Caco-2 (cell line): Measurements from ENCODE around the gene SLC16A2. TPM values are rescaled to one million over a fixed set of nuclear protein-coding genes. Genes with fewer than 3 reads are reported as not detected.
A peak's percentile ranks its signal among the peaks of the same experiment; 100 is the strongest.

Source experiments
- BruUV-seq: library from RNA; stranded (reverse); fragments of 400-500 nt; replicated peaks from 2 replicates; lab custom pipeline; 2021; lab: Mats Ljungman, UMichigan
- CTCF ChIA-PET: fragments of 300-600 bp; sonication (Branson Sonifier 250); formaldehyde crosslinking; loops from one replicate; lab custom pipeline; 2022; ENCODE audit warnings: antibody characterized with exemption; lab: Charles Lee
- POLR2A ChIA-PET: fragments of 300-600 bp; sonication (Branson Sonifier 250); formaldehyde crosslinking; loops from one replicate; lab custom pipeline; 2022; ENCODE audit warnings: antibody characterized with exemption; lab: Charles Lee
- DNase-seq, 2 experiments: peaks; one replicate each; pipeline versions ENCODE4 v3.0.0 to v3.0.0-alpha.2; 2020 to 2022
- H3K27me3 ChIP-seq: replicated peaks from 2 replicates; pipeline ENCODE4 v1.6.0; 2011; ENCODE audit warnings: low read length; ENCODE audit not compliant: control insufficient read depth, insufficient read depth
- H3K36me3 ChIP-seq: 2 replicates; pipeline ENCODE4 v1.5.1; 2011; ENCODE audit warnings: low read length; ENCODE audit not compliant: control insufficient read depth, insufficient read depth
- H3K4me1 ChIP-seq: fragments of 250-450 bp; sonication (Bioruptor Pico); 2 replicates; pipeline ENCODE4 v1.5.1; 2020; ENCODE audit warnings: mild to moderate bottlenecking
- H3K4me3 ChIP-seq: 2 replicates; pipeline ENCODE4 v1.5.1; 2011; ENCODE audit warnings: low read depth, mild to moderate bottlenecking, control low read depth, low read length
- H3K9me3 ChIP-seq: fragments of 250-450 bp; sonication (Bioruptor Pico); 2 replicates; pipeline ENCODE4 v1.5.1; 2020; ENCODE audit warnings: mild to moderate bottlenecking, moderate library complexity
- H3K27ac Mint-ChIP-seq: one replicate; pipeline ENCODE4 v1.8.0; 2022; ENCODE audit warnings: mixed read lengths; ENCODE audit not compliant: unreplicated experiment
- H3K27me3 Mint-ChIP-seq: one replicate; pipeline ENCODE4 v1.8.0; 2022; ENCODE audit warnings: mixed read lengths; ENCODE audit not compliant: insufficient read depth, unreplicated experiment
- H3K36me3 Mint-ChIP-seq: one replicate; pipeline ENCODE4 v1.8.0; 2022; ENCODE audit warnings: mild to moderate bottlenecking, mixed read lengths; ENCODE audit not compliant: insufficient read depth, unreplicated experiment
- H3K4me1 Mint-ChIP-seq: one replicate; pipeline ENCODE4 v1.8.0; 2022; ENCODE audit warnings: low read depth, mixed read lengths; ENCODE audit not compliant: unreplicated experiment
- H3K4me3 Mint-ChIP-seq: one replicate; pipeline ENCODE4 v1.8.0; 2022; ENCODE audit warnings: mild to moderate bottlenecking, moderate library complexity, mixed read lengths; ENCODE audit not compliant: unreplicated experiment
- H3K9me3 Mint-ChIP-seq: one replicate; pipeline ENCODE4 v1.8.0; 2022; ENCODE audit warnings: mixed read lengths; ENCODE audit not compliant: unreplicated experiment
- intact Hi-C: fragments of 100-400 bp; cut with micrococcal nuclease; formaldehyde crosslinking; loops from one replicate; pipeline ENCODE4 v1.10.0; 2022; ENCODE audit not compliant: unreplicated experiment
- total RNA-seq: library from RNA; stranded (reverse); gene quantifications from 2 replicates; pipeline ENCODE4 v1.2.3, GENCODE V29; 2022
- TF ChIP-seq, protein P1 (sequence below), 2 experiments: fragments of 200-600 bp in 1 of 2; IDR thresholded peaks; 1 replicate in 1 of 2; 2 replicates in 1 of 2; pipeline versions ENCODE4 v1.5.1 to v1.8.0; 2011 to 2022; ENCODE audit warnings: antibody characterized with exemption in 1 of 2, control low read depth in 1 of 2, inconsistent platforms in 1 of 2, low read depth in 1 of 2, low read length in 1 of 2, mild to moderate bottlenecking in 1 of 2, moderate library complexity in 1 of 2; ENCODE audit not compliant: insufficient read depth in 1 of 2, severe bottlenecking in 1 of 2, unreplicated experiment in 1 of 2

Gene SLC16A2
- total RNA-seq, 1 experiment from 2014 or later = 0.34 TPM

DNA sequence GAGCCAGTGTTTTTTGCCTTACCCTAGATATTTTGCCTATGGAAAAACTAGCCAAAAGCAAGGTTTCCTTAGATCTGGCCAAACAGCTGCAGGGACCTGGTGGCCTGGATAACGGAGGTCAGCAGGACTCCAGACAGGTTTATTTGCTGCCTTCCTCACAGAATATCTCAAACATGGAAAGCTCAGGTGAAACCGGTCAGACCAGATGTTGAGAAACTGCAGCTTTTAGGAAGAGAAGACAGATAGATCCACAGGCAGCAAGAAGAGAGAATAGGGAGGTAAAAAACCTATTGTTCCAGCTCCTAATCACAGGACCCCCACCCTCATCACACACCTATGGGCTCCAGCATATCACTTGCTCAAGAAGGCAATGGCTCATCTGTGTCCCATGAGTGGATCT is 16.2 kb downstream of the SLC16A2 start:
- Mint-ChIP-seq H3K27ac (no peak overlapping the region), H3K9me3 (no peaks in the 10 kb centered on the region), H3K36me3 (no peaks in the 10 kb centered on the region), H3K27me3 (no peaks in the 10 kb centered on the region), H3K4me1 (no peaks in the 10 kb centered on the region), H3K4me3 (no peak overlapping the region)
- H3K9me3 ChIP-seq = no peaks in the 10 kb centered on the region
- H3K4me1 ChIP-seq = no peaks in the 10 kb centered on the region
- no peak overlapping the region for H3K4me3 ChIP-seq
- TF ChIP-seq, protein P1, sequence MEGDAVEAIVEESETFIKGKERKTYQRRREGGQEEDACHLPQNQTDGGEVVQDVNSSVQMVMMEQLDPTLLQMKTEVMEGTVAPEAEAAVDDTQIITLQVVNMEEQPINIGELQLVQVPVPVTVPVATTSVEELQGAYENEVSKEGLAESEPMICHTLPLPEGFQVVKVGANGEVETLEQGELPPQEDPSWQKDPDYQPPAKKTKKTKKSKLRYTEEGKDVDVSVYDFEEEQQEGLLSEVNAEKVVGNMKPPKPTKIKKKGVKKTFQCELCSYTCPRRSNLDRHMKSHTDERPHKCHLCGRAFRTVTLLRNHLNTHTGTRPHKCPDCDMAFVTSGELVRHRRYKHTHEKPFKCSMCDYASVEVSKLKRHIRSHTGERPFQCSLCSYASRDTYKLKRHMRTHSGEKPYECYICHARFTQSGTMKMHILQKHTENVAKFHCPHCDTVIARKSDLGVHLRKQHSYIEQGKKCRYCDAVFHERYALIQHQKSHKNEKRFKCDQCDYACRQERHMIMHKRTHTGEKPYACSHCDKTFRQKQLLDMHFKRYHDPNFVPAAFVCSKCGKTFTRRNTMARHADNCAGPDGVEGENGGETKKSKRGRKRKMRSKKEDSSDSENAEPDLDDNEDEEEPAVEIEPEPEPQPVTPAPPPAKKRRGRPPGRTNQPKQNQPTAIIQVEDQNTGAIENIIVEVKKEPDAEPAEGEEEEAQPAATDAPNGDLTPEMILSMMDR (IDR thresholded peaks at IDR 0.05; ENCODE audit: insufficient read depth in 1 of 2, low read depth in 1 of 2, low read length in 1 of 2, severe bottlenecking in 1 of 2, unreplicated experiment in 1 of 2) = no peak
- ChIA-PET CTCF (no interaction called here), POLR2A (no interaction called here)
- no peaks in the 10 kb centered on the region for H3K27me3 ChIP-seq
- intact Hi-C loops = no loop called here
- DNase-seq = peak in 1 of 2 experiments; percentile 47
- no TSS peak for BruUV-seq
- H3K36me3 ChIP-seq = no peaks in the 10 kb centered on the region

DNA sequence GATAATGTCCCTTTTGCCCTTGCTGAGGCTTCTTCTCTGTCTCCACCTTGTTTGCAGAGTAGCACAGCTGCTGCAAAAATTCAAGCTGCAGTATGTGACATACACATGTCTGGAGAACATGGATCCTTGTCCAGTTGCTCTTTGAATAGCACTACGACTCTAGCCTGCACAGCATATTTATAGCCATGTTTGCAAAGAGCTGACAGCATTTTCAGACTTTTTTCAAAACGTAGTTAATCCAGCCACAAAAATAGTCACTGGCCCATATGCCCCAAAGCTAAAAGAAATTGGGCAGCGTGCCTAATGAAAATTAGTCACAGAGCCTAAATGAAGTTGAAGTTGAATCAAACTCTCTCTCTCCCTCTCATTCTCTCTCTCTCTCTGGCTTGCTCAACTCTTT is 17.5 kb downstream of the SLC16A2 start:
- intact Hi-C loops = no loop called here
- no peaks in the 10 kb centered on the region for H3K9me3 Mint-ChIP-seq
- no peaks in the 10 kb centered on the region for H3K4me1 Mint-ChIP-seq
- ChIA-PET CTCF (no interaction called here), POLR2A (no interaction called here)
- no peaks in the 10 kb centered on the region for H3K27me3 ChIP-seq
- H3K9me3 ChIP-seq = no peaks in the 10 kb centered on the region
- no peaks in the 10 kb centered on the region for H3K36me3 Mint-ChIP-seq
- no peak overlapping the region for H3K4me3 Mint-ChIP-seq
- no peaks in the 10 kb centered on the region for H3K36me3 ChIP-seq
- H3K27ac Mint-ChIP-seq = no peak overlapping the region
- BruUV-seq = no TSS peak
- H3K4me1 ChIP-seq = no peaks in the 10 kb centered on the region
- TF ChIP-seq, protein P1 (IDR thresholded peaks at IDR 0.05; ENCODE audit: insufficient read depth in 1 of 2, low read depth in 1 of 2, low read length in 1 of 2, severe bottlenecking in 1 of 2, unreplicated experiment in 1 of 2) = no peak
- no peak for DNase-seq
- no peak overlapping the region for H3K4me3 ChIP-seq
- no peaks in the 10 kb centered on the region for H3K27me3 Mint-ChIP-seq

DNA sequence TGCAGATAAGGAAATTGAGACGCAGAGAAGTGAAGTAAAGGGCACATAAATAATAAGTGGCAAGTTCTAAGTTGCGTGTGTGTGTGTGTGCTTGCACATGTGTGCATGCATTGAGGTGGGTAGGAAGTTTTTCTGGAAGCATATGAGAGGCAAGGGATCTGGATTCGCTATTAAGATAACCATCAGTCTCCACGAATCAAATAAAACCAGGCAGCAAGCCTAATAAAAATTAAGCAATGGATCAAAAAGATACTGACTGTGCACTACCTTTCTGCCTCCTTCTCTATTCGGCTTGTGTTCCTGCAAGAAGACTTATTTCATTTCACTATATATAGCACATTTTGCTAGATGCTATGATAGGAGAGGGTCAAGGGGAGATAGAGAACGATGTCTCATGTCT is 23.8 kb downstream of the SLC16A2 start:
- H3K27me3 ChIP-seq = no peaks in the 10 kb centered on the region
- Mint-ChIP-seq H3K4me1 (no peaks in the 10 kb centered on the region), H3K27me3 (peaks cover 6% of the 10 kb centered on the region), H3K36me3 (no peaks in the 10 kb centered on the region), H3K9me3 (no peaks in the 10 kb centered on the region), H3K27ac (no peak overlapping the region), H3K4me3 (no peak overlapping the region)
- DNase-seq = no peak
- CTCF ChIA-PET = no interaction called here
- TF ChIP-seq, protein P1 (IDR thresholded peaks at IDR 0.05; ENCODE audit: insufficient read depth in 1 of 2, low read depth in 1 of 2, low read length in 1 of 2, severe bottlenecking in 1 of 2, unreplicated experiment in 1 of 2) = no peak
- no peaks in the 10 kb centered on the region for H3K9me3 ChIP-seq
- intact Hi-C loops = no loop called here
- no TSS peak for BruUV-seq
- POLR2A ChIA-PET = no interaction called here
- no peaks in the 10 kb centered on the region for H3K4me1 ChIP-seq
- no peaks in the 10 kb centered on the region for H3K36me3 ChIP-seq
- no peak overlapping the region for H3K4me3 ChIP-seq
